ENCODE data around the gene THBS3. TPM values are rescaled to one million over a fixed set of nuclear protein-coding genes. Genes with fewer than 3 reads are reported as not detected.
A peak's percentile ranks its signal among the peaks of the same experiment; 100 is the strongest.

THBS3 gene
- total RNA-seq, 1 experiment from 2014 or later, result 33.0 TPM

DNA sequence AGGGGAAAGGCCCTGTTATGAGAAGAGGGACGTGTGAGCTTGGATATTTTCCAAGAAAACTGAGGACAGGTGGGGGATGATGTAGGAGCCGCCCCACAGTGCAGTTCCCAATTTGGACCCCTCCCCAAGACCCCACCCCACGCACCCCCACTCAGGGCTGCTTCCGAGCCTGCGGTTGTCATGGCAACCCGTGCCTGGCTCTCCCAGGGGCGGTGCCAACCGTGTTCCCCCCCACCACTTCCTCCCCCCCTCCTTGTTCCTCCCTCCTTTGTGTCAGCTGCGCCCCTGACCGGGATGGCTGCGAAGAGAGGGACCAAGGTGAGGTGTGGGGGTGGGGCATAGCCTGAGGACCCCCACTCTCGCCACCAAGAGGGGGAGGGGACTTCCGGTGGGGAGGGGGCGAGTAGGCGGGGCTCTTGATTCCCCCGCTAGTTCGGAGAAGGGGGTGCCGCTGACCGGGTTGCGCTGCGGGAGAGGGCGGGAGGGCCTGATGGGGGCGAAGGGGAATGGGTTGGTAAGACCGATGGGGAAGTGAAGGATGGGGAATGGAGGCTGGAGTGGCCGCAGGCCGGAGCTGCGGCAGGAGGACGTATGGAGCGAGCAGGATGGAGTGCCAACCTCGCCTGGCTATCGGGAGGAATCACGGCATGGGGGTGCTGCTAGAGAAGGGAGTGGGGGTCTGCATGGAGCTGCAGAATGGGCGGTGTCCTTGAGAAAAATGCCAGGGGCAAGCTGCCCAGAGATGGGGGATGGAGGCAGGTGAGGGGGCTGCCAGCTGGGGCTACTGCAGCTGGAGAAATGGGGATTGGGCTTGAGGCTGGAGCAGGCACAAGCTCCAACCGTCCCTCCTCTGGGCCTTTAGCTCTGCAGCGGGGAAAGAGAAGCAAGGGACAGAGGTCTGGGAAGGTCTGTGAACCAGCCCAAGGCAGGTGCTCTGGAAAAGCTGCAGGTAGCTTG, 33.1 kb downstream of the THBS3 start:
- Mint-ChIP-seq H3K9me3 (ENCODE audit: unreplicated experiment) (no peaks in the 10 kb centered on the region), H3K27ac (ENCODE audit: low read depth, unreplicated experiment) (peak overlapping the region; percentile 66), H3K36me3 (ENCODE audit: insufficient read depth, unreplicated experiment) (peaks cover 32% of the 10 kb centered on the region), H3K4me1 (ENCODE audit: insufficient read depth, unreplicated experiment) (peaks cover 42% of the 10 kb centered on the region), H3K4me3 (ENCODE audit: unreplicated experiment) (no peak overlapping the region), H3K27me3 (ENCODE audit: insufficient read depth, unreplicated experiment) (no peaks in the 10 kb centered on the region)
- ChIA-PET CTCF (interaction anchor here (0.6 to 14.5 kb wide), 38 partner anchors 9 to 1510 kb away, joined by 3 to 380 read pairs (median 4); partner anchors contain the start of genes FLAD1 and THBS3), POLR2A (interaction anchor here (0.6 to 15.7 kb wide), 8 partner anchors 20 to 172 kb away, joined by 3 to 215 read pairs (median 5); partner anchors contain the start of genes MTX1, SCAMP3, SLC50A1 and ZBTB7B)
- no peak for DNase-seq (ENCODE audit: unreplicated experiment)
- TF ChIP-seq, protein P1, sequence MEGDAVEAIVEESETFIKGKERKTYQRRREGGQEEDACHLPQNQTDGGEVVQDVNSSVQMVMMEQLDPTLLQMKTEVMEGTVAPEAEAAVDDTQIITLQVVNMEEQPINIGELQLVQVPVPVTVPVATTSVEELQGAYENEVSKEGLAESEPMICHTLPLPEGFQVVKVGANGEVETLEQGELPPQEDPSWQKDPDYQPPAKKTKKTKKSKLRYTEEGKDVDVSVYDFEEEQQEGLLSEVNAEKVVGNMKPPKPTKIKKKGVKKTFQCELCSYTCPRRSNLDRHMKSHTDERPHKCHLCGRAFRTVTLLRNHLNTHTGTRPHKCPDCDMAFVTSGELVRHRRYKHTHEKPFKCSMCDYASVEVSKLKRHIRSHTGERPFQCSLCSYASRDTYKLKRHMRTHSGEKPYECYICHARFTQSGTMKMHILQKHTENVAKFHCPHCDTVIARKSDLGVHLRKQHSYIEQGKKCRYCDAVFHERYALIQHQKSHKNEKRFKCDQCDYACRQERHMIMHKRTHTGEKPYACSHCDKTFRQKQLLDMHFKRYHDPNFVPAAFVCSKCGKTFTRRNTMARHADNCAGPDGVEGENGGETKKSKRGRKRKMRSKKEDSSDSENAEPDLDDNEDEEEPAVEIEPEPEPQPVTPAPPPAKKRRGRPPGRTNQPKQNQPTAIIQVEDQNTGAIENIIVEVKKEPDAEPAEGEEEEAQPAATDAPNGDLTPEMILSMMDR (IDR thresholded peaks at IDR 0.05; ENCODE audit: unreplicated experiment), result no peak
- intact Hi-C loops (cut with micrococcal nuclease), result loop anchor here (5.0 kb wide), 2 partner anchors 202 to 418 kb away; partner anchors contain the start of genes CKS1B and SHC1
- no TSS peak for BruUV-seq (replicated peaks)

DNA sequence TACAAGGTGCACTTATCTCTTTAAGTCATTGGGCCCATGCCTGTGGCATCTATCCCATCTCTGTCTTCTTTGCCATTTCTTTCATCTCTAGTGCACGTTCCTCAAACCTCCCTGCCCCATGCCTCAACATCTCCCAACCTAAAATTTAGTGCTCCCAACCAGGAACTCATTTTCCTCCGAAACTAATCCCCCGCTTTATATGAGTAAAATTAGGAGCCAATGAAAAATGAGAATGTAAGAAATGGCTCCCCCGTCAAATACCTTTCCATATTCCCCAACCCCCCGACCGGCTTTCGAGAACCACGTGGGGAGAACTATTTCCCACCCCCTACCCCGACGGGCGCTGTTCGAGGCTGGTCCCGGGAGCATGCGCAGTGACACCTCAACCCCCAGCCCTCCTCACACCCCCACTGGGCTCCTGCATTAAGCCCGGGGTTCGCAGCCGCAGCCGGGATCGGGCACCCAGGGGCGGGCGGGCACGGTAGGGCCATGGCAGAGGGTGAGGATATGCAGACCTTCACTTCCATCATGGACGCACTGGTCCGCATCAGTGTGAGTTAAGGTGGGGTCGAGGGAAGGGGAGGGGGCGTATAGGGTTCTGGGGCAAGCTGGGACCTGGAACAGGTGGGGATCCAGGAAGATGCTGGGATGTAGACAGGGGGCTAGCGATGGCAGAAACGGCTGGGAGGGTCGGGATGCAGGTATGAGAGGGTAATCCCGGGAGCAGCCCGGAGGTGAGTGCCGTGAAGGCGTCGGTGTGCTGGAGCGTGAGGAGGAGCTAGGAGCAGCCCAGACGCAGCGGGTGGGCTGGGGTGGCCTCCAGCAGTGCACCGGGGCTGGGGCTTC, 34.0 kb downstream of the THBS3 start, which contains the start of gene TRIM46:
TRIM46 (plus strand) TSS at position 372 of the 846 bp plus-strand sequence; CDS start at position 490, 118 bp downstream.
- POLR2A ChIA-PET, result interaction anchor here (0.7 to 15.7 kb wide), 35 partner anchors 9 to 745 kb away, joined by 3 to 215 read pairs (median 7); partner anchors contain the start of genes DPM3, EFNA1, EFNA3 and MTX1
- no peak for DNase-seq (ENCODE audit: unreplicated experiment)
- Mint-ChIP-seq H3K27me3 (ENCODE audit: insufficient read depth, unreplicated experiment) (no peaks in the 10 kb centered on the region), H3K4me3 (ENCODE audit: unreplicated experiment) (peak within 1 kb of the TSS; percentile 87), H3K4me1 (ENCODE audit: insufficient read depth, unreplicated experiment) (peaks cover 45% of the 10 kb centered on the region), H3K9me3 (ENCODE audit: unreplicated experiment) (no peaks in the 10 kb centered on the region), H3K27ac (ENCODE audit: low read depth, unreplicated experiment) (peak within 1 kb of the TSS; percentile 95), H3K36me3 (ENCODE audit: insufficient read depth, unreplicated experiment) (peaks cover 39% of the 10 kb centered on the region)
- intact Hi-C loops (cut with micrococcal nuclease), result loop anchor here (1.0 to 5.0 kb wide), 2 partner anchors 54 to 201 kb away; partner anchors contain the start of genes CKS1B and SHC1
- TF ChIP-seq, protein P1 (IDR thresholded peaks at IDR 0.05; ENCODE audit: unreplicated experiment), result no peak
- CTCF ChIA-PET, result interaction anchor here (0.6 to 14.5 kb wide), 52 partner anchors 9 to 586 kb away, joined by 3 to 380 read pairs (median 6); partner anchors contain the start of genes EFNA3, FLAD1, MTX1 and SLC50A1
- no TSS peak for BruUV-seq (replicated peaks)

DNA sequence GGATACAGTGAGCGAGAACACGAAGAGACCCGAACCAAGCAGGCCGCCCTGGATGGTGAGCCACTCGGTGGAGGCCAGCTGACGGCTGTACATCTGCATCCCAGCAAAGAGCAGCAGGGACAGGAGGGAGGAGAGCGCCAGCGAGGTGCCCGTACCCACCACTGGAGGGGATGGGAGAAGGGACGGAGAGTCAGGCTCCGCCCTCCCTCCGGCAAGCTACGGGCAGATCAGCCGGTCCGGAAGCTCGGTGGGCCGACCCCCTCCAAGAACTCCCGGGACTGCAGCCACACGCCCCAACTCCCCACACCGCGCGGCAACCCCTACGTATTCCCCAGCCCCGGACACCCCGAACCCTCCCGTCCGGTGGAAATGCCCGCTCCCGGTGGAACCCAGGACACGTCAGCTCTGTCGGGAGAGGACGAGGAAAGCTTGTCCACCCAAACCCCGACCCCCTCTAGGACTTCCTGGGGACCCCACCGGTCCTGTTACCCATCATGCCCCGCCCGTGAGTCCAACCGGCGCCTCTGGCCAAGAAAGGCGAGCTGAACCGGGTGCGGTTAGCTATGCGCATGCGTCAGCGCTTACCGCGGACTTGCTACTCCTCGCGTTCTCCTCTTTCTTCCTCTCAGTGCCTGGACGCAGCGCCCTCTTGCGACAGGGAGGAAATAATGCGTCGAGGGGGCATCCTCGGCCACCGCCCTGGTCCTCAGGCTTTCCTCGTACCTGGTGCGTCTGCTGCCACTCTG, 34.8 kb downstream of the THBS3 start, which contains the start of gene KRTCAP2:
KRTCAP2 (minus strand) TSS at position 573 of the 746 bp plus-strand sequence; CDS start at position 493, 80 bp downstream.
- CTCF ChIA-PET, result interaction anchor here (0.6 to 14.5 kb wide), 58 partner anchors 9 to 695 kb away, joined by 3 to 380 read pairs (median 6); partner anchors contain the start of genes ADAM15, DPM3, EFNA3 and MTX1
- Mint-ChIP-seq H3K27me3 (ENCODE audit: insufficient read depth, unreplicated experiment) (no peaks in the 10 kb centered on the region), H3K4me1 (ENCODE audit: insufficient read depth, unreplicated experiment) (peaks cover 46% of the 10 kb centered on the region), H3K9me3 (ENCODE audit: unreplicated experiment) (no peaks in the 10 kb centered on the region), H3K36me3 (ENCODE audit: insufficient read depth, unreplicated experiment) (peaks cover 39% of the 10 kb centered on the region), H3K27ac (ENCODE audit: low read depth, unreplicated experiment) (peak within 1 kb of the TSS; percentile 95), H3K4me3 (ENCODE audit: unreplicated experiment) (peak within 1 kb of the TSS; percentile 87)
- POLR2A ChIA-PET, result interaction anchor here (0.6 to 15.7 kb wide), 39 partner anchors 9 to 744 kb away, joined by 3 to 215 read pairs (median 7); partner anchors contain the start of genes CKS1B, DPM3, EFNA1 and EFNA3
- TF ChIP-seq, protein P1 (IDR thresholded peaks at IDR 0.05; ENCODE audit: unreplicated experiment), result peak; percentile 97
- BruUV-seq (replicated peaks), result no TSS peak
- intact Hi-C loops (cut with micrococcal nuclease), result loop anchor here (1.0 to 5.0 kb wide), 2 partner anchors 54 to 201 kb away; partner anchors contain the start of genes CKS1B and SHC1
- peak; percentile 98 for DNase-seq (ENCODE audit: unreplicated experiment)

All from MCF 10A (cell line).